SU-DHL-6 (cell line): Measurements from ENCODE around the gene IFNL4.
"Not testable (repeated sequence)": the region's sequence is repeated elsewhere in the genome, so short reads cannot be mapped to it uniquely, and the experiment has no call there.

Experiments used
- EZH2phosphoT487 ChIP-seq: fragments of 200-600 bp; sonication (generic), shearing (Covaris generic); conservative IDR thresholded peaks from 2 replicates; pipeline ENCODE4 v1.6.1; 2018; ENCODE audit warnings: mild to moderate bottlenecking, antibody characterized with exemption, low read length, moderate library complexity, mixed read lengths
- TF ChIP-seq, protein P1 (sequence below): fragments of 200-600 bp; sonication (generic); IDR thresholded peaks from one replicate; pipeline ENCODE4 v1.5.1; 2017; ENCODE audit warnings: antibody characterized with exemption, mild to moderate bottlenecking, low read length, moderate library complexity; ENCODE audit not compliant: insufficient read depth, poor library complexity, severe bottlenecking

DNA sequence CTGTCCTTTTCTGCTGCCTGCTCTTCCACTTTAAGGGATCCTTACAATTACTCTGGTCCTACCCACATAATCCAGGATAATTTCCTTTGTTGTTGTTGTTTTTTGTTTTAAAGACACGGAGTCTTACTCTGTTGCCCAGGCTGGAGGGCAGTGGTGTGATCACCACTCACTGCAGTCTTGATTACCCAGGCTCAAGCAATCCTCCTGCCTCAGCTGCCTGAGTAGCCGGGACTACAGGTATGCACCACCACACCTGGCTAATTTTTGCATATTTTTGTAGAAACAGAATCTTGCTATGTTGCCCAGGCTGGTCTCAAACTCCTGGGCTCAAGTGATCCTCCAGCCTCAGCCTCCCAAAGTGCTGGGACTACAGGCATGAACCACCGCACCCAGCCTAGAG, 33.3 kb downstream of the IFNL4 start:
- TF ChIP-seq, protein P1, sequence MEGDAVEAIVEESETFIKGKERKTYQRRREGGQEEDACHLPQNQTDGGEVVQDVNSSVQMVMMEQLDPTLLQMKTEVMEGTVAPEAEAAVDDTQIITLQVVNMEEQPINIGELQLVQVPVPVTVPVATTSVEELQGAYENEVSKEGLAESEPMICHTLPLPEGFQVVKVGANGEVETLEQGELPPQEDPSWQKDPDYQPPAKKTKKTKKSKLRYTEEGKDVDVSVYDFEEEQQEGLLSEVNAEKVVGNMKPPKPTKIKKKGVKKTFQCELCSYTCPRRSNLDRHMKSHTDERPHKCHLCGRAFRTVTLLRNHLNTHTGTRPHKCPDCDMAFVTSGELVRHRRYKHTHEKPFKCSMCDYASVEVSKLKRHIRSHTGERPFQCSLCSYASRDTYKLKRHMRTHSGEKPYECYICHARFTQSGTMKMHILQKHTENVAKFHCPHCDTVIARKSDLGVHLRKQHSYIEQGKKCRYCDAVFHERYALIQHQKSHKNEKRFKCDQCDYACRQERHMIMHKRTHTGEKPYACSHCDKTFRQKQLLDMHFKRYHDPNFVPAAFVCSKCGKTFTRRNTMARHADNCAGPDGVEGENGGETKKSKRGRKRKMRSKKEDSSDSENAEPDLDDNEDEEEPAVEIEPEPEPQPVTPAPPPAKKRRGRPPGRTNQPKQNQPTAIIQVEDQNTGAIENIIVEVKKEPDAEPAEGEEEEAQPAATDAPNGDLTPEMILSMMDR: not testable (repeated sequence)
- not testable (repeated sequence) for TF ChIP-seq EZH2phosphoT487
